Esophagus (tissue), 2 donors: ENCODE results near the gene SCAPER. TPM values are rescaled to one million over a fixed set of nuclear protein-coding genes. Genes with fewer than 3 reads are reported as not detected.
"Not testable (repeated sequence)": the region's sequence is repeated elsewhere in the genome, so short reads cannot be mapped to it uniquely, and the experiment has no call there.

ENCODE experiments used
- H3K27ac ChIP-seq, 2 donors: one replicate each; pipeline ENCODE4 v1.5.1; 2013; ENCODE audit warnings: low read depth in 2 of 2, mild to moderate bottlenecking in 2 of 2, inconsistent platforms in 1 of 2, low read length in 1 of 2, moderate library complexity in 1 of 2
- H3K27me3 ChIP-seq, 2 donors: one replicate each; pipeline ENCODE4 v1.6.1; 2013; ENCODE audit warnings: low read length in 2 of 2, control low read depth in 1 of 2, mild to moderate bottlenecking in 1 of 2; ENCODE audit not compliant: insufficient read depth in 2 of 2, control insufficient read depth in 1 of 2
- H3K36me3 ChIP-seq, 2 donors: one replicate each; pipeline ENCODE4 v1.6.1; 2013; ENCODE audit warnings: low read length in 1 of 2; ENCODE audit not compliant: control insufficient read depth in 2 of 2, insufficient read depth in 2 of 2
- H3K4me1 ChIP-seq, 2 donors: one replicate each; pipeline ENCODE4 v1.6.1; 2013; ENCODE audit warnings: low read length in 1 of 2; ENCODE audit not compliant: control insufficient read depth in 2 of 2, insufficient read depth in 2 of 2
- H3K4me3 ChIP-seq, 2 donors: one replicate each; pipeline ENCODE4 v1.5.1; 2013; ENCODE audit warnings: low read length in 2 of 2, mild to moderate bottlenecking in 2 of 2, low read depth in 1 of 2, moderate library complexity in 1 of 2
- H3K9me3 ChIP-seq, 2 donors: one replicate each; pipeline ENCODE4 v1.6.1; 2013; ENCODE audit warnings: mild to moderate bottlenecking in 2 of 2, low read depth in 1 of 2, low read length in 1 of 2, moderate library complexity in 1 of 2; ENCODE audit not compliant: control insufficient read depth in 2 of 2, insufficient read depth in 1 of 2
- WGBS, 2 donors: extraction: QIAGEN DNeasy Blood & Tissue Kit; methylation state at CpG; one replicate each; pipeline ENCODE4 v1.1.7; 2013; 5-methylcytosine and 5-hydroxymethylcytosine counted together
- polyA plus RNA-seq, 2 donors: library from polyadenylated mRNA; stranded (reverse); fragments of 200-250 nt; gene quantifications; one replicate each; pipeline ENCODE4 v1.2.3, GENCODE V29; 2013
- donor health status: healthy with polysubstance abuse.
- donor health status: Bipolar disorder and iron deficiency.

SCAPER gene
- polyA plus RNA-seq, 2 donors, result 4.3 to 6.1 TPM

GRCh38 chr15:76320012-76320411 lies 585.1 kb downstream of the SCAPER start:
- 82 to 88% methylated on average over 6 of the region's 6 CpGs for WGBS, 2 donors
- Histone ChIP-seq H3K27ac (no peak overlapping the region), H3K36me3 (no peaks in the 10 kb centered on the region), H3K4me3 (no peak overlapping the region), H3K27me3 (peaks cover 0 to 4% of the 10 kb centered on the region in 2 donors), H3K4me1 (no peaks in the 10 kb centered on the region), H3K9me3 (no peaks in the 10 kb centered on the region)

GRCh38 chr15:76313731-76314130 lies 591.4 kb downstream of the SCAPER start:
- Histone ChIP-seq H3K27ac (no peak overlapping the region), H3K27me3 (no peaks in the 10 kb centered on the region), H3K36me3 (no peaks in the 10 kb centered on the region), H3K4me1 (peaks cover 0 to 4% of the 10 kb centered on the region in 2 donors), H3K9me3 (no peaks in the 10 kb centered on the region), H3K4me3 (no peak overlapping the region)
- 48 to 56% methylated on average over 5 of the region's 5 CpGs for WGBS, 2 donors

GRCh38 chr15:76313175-76313567 lies 592.0 kb downstream of the SCAPER start:
- 79 to 92% methylated on average over 4 of the region's 4 CpGs for WGBS, 2 donors
- not testable (repeated sequence) for H3K4me1 ChIP-seq
- H3K27ac ChIP-seq, result peak overlapping the region in 1 of 2 donors; percentile 44

GRCh38 chr15:76312540-76313174 lies 592.5 kb downstream of the SCAPER start:
- Histone ChIP-seq H3K27me3 (no peaks in the 10 kb centered on the region), H3K36me3 (no peaks in the 10 kb centered on the region), H3K9me3 (no peaks in the 10 kb centered on the region), H3K4me1 (peaks cover 0 to 4% of the 10 kb centered on the region in 2 donors), H3K4me3 (no peak overlapping the region), H3K27ac (peak overlapping the region in 1 of 2 donors; percentile 73)
- WGBS, 2 donors, result 72 to 76% methylated on average over 7 of the region's 7 CpGs

More at GRCh38 chr15:76313175-76313567, 592.0 kb downstream of the SCAPER start:
- not testable (repeated sequence) for H3K9me3 ChIP-seq, H3K36me3 ChIP-seq, H3K4me3 ChIP-seq, H3K27me3 ChIP-seq

GRCh38 chr15:76311100-76311953 lies 593.8 kb downstream of the SCAPER start, which contains the start of gene ETFA:
ETFA (minus strand) TSS chr15:76311469; CDS start chr15:76311388, 81 bp downstream.
- 0% methylated on average over 59 to 60 of the region's 60 CpGs for WGBS, 2 donors

DNA sequence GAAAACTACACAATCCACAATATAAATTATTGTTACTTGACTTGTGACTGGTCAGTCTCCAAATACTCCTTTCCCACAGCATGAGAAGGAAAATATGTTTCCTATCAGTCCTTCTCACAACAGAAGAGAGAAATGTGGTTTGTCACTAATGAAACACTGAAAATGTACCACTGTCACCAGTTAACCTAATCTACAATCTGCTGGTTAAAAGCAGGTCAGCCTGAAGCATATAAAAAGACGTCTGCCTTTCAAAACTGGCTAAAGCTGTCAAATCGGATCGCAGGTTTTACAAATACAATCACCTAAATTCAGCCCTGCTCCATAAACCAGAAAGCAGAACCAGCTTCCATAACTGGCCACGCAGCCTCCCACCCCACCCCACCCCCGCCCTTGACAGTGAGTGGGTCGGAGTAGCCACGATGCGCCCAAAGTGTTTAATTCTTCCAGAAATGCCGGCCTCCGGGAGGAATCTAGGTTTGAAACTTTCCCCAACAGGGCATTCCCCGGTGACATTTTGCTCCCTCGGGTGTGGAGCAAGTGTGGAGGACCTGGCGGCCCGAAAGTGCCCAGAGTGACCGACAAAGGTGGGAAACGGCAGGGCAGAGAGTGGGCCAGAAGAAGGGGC lies 594.6 kb downstream of the SCAPER start:
- H3K27ac ChIP-seq, result peak overlapping the region; percentile 86 to 91
- H3K36me3 ChIP-seq, result no peaks in the 10 kb centered on the region
- H3K4me3 ChIP-seq, result peak overlapping the region; percentile 82 to 94
- WGBS, 2 donors, result 0% methylated on average over 16 of the region's 16 CpGs
- peaks cover 0 to 4% of the 10 kb centered on the region in 2 donors for H3K4me1 ChIP-seq
- no peaks in the 10 kb centered on the region for H3K9me3 ChIP-seq
- H3K27me3 ChIP-seq, result no peaks in the 10 kb centered on the region

More at GRCh38 chr15:76311100-76311953, 593.8 kb downstream of the SCAPER start, which contains the start of gene ETFA:
- Histone ChIP-seq H3K4me1 (peaks cover 0 to 4% of the 10 kb centered on the region in 2 donors), H3K9me3 (no peaks in the 10 kb centered on the region), H3K27me3 (no peaks in the 10 kb centered on the region), H3K27ac (peak within 1 kb of the TSS; percentile 86 to 91), H3K4me3 (peak within 1 kb of the TSS; percentile 82 to 94), H3K36me3 (no peaks in the 10 kb centered on the region)

DNA sequence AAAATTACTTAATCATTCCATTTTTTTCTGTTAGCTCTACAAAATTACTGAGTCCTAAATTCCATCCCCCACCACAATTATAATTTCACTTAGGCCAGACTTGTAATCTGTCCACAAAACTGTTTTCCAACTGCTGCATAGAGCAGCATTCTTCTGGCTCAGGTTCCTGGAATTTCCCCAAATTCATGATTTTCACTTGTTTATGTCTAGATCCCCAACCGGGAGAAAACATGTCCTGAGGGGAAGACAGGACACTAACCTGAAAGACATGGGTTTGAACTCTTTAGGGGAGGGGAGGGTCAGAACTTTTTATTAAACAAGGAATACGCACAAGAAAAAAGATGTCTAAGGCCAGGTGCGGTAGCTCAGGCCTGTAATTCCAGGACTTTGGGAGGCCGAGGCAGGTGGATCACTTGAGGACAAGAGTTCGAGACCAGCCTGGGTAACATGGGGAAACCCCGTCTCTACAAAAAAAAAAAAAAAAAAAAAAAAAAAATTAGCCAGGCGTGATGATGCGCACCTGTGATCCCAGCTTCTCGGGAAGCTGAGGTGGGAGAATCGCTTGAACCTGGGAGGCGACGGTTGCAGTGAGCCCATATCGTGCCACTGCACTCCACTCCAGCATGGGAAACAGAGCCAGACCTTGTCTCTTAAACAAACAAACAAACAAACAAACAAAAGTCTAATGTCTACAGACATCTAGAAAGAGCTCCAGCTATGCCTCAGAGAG lies 595.4 kb downstream of the SCAPER start:
- Histone ChIP-seq H3K27ac (no peak overlapping the region), H3K9me3 (no peaks in the 10 kb centered on the region), H3K4me1 (peaks cover 0 to 4% of the 10 kb centered on the region in 2 donors), H3K4me3 (peak overlapping the region in 1 of 2 donors; percentile 82), H3K36me3 (no peaks in the 10 kb centered on the region), H3K27me3 (no peaks in the 10 kb centered on the region)
- 83 to 87% methylated on average over 13 of the region's 13 CpGs for WGBS, 2 donors

- H3K27me3 ChIP-seq, result no peaks in the 10 kb centered on the region
- 77 to 89% methylated on average over 1 of the region's 1 CpG for WGBS, 2 donors
- H3K36me3 ChIP-seq, result no peaks in the 10 kb centered on the region
- H3K9me3 ChIP-seq, result no peaks in the 10 kb centered on the region
- H3K4me3 ChIP-seq, result no peak overlapping the region
- no peaks in the 10 kb centered on the region for H3K4me1 ChIP-seq
- H3K27ac ChIP-seq, result no peak overlapping the region
Observed at GRCh38 chr15:76303909-76304308, 601.2 kb downstream of the SCAPER start.

DNA sequence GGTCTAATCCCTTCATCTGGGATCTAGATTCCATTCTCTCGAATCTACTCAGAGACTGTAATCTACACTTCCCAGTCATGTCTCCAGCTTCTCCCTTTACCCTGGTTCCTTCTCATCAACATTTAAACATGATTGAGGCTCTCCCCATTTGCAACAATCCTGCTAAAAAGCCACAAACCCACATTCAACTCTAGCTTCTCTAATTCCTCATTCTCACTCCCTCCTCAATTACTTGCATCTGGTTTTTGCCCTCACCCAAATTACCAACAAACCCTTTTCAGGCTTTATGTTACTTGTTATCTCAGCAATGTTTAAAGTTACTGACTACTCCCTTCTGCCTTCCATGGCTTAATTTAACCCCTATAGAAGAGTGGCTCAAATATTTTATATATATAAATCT lies 605.4 kb downstream of the SCAPER start:
- no peaks in the 10 kb centered on the region for H3K36me3 ChIP-seq
- H3K4me3 ChIP-seq, result no peak overlapping the region
- no peak overlapping the region for H3K27ac ChIP-seq
- 82 to 90% methylated on average over 1 of the region's 1 CpG for WGBS, 2 donors
- no peaks in the 10 kb centered on the region for H3K27me3 ChIP-seq
- H3K4me1 ChIP-seq, result no peaks in the 10 kb centered on the region
- no peaks in the 10 kb centered on the region for H3K9me3 ChIP-seq
